ENCODE data around the gene ZNF565. TPM values are rescaled to one million over a fixed set of nuclear protein-coding genes. Genes with fewer than 3 reads are reported as not detected.
A peak's percentile ranks its signal among the peaks of the same experiment; 100 is the strongest.

Gene ZNF565
- total RNA-seq, 8 experiments from 2014 or later: 2.9 to 5.7 (median 4.8) TPM

DNA sequence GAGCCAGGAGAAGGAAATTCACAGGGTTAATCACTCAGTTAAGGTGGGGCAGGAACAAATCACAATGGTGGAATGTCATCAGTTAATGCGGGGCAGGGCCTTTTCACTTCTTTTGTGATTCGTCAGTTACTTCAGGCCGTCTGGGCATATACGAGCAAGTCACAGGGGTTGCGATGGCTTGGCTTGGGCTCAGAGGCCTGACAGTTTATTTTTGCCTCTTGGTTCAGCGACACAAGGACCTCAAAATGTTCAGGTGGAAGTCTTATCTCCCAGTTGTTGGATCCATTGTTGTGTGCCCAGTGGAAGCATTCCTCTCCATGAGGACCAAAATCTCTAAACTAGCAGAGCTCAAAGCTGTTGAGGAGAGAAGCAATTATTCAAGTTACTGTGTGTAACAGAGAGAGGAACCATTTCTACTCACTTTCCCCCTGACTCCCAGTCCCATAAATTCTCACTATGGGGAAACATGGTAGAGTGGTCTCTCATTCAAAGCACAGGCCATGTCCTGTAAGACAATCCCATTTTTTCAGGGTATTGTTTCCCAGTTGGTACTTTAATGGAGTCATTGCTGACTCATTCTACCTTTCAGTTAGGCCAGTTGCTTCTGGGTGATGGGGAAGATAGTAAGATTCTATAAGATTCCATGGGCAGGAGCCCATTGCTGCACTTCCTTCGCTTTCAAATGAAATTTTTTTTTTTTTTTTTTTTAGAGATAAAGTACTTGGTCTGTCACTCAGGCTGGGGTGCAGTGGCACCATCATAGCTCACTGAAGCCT is 53.5 kb downstream of the ZNF565 start:
- ATAC-seq (replicated peaks in 6 of 8): no peak
- Histone ChIP-seq H3K4me1 (replicated peaks in 1 of 2) (no peaks in the 10 kb centered on the region), H3K27ac (no peak overlapping the region), H3K4me3 (no peak overlapping the region)
- WGBS, 10 experiments: 48 to 100% (median 83%) methylated on average over 1 to 5 of the region's 7 CpGs; no CpG with 5 or more reads in 3 of the 10 experiments
- in situ Hi-C loops (cut with MboI; ENCODE audit: low pct_unique_long_range_greater_than_20kb in 2 of 9, low sequenced_read_pairs in 9 of 9, unreplicated experiment in 9 of 9): no loop called here

DNA sequence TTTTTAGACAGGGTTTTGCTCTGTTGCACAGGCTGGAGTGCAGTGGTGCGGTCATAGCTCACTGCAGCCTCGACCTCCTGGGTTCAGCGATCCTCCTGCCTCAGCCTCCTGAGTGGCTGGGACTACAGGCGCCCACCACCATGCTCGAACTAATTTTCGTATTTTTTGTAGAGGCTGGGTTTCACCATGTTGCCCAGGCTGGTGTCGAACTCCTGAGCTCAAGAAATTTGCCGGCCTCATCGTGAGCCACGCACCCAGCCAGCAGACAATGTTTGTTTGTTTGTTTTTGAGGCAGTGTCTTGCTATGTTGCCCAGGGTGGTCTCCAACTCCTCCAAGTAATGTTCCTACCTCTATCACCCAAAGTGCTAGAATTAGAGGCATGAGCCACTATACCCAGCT is 61.3 kb downstream of the ZNF565 start:
- H3K4me1 ChIP-seq (replicated peaks in 1 of 2): no peaks in the 10 kb centered on the region
- in situ Hi-C loops (cut with MboI; ENCODE audit: low pct_unique_long_range_greater_than_20kb in 2 of 9, low sequenced_read_pairs in 9 of 9, unreplicated experiment in 9 of 9): no loop called here

DNA sequence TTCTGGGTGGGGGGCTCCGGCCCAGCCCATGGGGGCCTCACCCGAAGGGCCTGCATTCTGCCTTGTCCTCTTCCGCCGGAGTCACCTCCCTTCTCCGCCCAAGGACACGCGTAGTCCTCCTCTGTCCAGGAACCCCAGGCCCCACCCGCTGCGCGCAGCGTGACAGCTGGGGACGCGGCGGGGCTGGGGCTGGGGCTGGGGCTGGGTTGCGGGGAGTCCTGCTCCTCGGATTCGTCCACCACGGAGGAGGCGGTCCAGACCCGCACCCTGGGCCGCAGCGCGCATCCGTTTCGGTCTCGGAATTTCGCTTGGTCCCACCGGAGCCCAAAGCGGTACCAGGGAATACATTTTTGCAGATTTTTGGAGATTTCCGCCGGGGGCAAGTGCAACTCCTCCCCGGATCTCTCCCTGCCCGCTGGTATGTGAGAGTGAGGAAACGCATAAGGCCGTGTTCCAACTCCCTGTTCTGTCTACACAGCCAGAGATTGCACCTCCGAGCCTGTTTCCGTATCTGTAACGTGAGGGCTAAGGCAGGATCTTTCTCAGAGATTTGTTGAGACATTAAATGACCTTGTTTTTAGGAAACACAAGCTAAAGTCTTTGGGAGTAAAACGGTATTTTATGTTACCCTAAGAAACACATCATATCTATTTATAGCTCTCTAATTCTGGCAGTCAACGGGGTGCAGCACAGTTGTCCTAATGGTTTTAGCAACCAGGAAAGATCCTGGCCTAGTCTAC is 61.9 kb downstream of the ZNF565 start, which contains the start of gene COX7A1:
TSS of gene COX7A1 (minus strand) at position 96 of the 740 bp plus-strand sequence. CDS start at position 56, 40 bp downstream.
- in situ Hi-C loops (cut with MboI; ENCODE audit: low pct_unique_long_range_greater_than_20kb in 2 of 9, low sequenced_read_pairs in 9 of 9, unreplicated experiment in 9 of 9): no loop called here
- no peaks in the 10 kb centered on the region for H3K4me1 ChIP-seq (replicated peaks in 1 of 2)
- no peak within 1 kb of the TSS for H3K4me3 ChIP-seq
- WGBS, 10 experiments: 13 to 100% (median 66%) methylated on average over 1 to 19 of the region's 40 CpGs; no CpG with 5 or more reads in 2 of the 10 experiments
- no peak within 1 kb of the TSS for H3K27ac ChIP-seq
- ATAC-seq (replicated peaks in 6 of 8): peak in 7 of 8 experiments; percentile 17 to 68 (median 36)

More for the DNA sequence above, 61.3 kb downstream of the ZNF565 start:
- 87 to 100% (median 96%) methylated on average over 3 to 8 of the region's 10 CpGs; no CpG with 5 or more reads in 3 of the 10 experiments for WGBS, 10 experiments
- Histone ChIP-seq H3K27ac (no peak overlapping the region), H3K4me3 (no peak overlapping the region)
- ATAC-seq (replicated peaks in 6 of 8): no peak

DNA sequence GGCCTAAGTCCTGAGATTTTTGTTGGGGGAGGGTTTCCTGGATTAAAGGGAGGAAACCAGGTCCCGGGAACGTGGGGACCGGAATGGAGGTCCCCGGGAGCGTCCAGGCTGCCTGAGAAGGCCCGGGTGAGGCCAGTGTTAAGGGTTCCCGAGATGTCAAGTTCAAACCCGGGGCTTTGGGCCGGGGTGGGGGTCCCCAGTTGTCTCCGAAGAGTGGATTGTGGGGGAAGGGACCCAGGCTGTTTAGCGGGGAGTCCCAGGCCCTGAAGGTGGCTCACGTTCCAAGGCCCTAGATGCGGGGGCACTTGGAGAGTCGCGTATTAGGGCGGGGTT is 62.5 kb downstream of the ZNF565 start:
- Histone ChIP-seq H3K4me1 (replicated peaks in 1 of 2) (no peaks in the 10 kb centered on the region), H3K27ac (no peak overlapping the region), H3K4me3 (no peak overlapping the region)
- 93% methylated on average over 3 of the region's 16 CpGs; no CpG with 5 or more reads in 9 of the 10 experiments for WGBS, 10 experiments
- in situ Hi-C loops (cut with MboI; ENCODE audit: low pct_unique_long_range_greater_than_20kb in 2 of 9, low sequenced_read_pairs in 9 of 9, unreplicated experiment in 9 of 9): no loop called here
- peak in 5 of 8 experiments; percentile 1 to 24 (median 9) for ATAC-seq (replicated peaks in 6 of 8)

DNA sequence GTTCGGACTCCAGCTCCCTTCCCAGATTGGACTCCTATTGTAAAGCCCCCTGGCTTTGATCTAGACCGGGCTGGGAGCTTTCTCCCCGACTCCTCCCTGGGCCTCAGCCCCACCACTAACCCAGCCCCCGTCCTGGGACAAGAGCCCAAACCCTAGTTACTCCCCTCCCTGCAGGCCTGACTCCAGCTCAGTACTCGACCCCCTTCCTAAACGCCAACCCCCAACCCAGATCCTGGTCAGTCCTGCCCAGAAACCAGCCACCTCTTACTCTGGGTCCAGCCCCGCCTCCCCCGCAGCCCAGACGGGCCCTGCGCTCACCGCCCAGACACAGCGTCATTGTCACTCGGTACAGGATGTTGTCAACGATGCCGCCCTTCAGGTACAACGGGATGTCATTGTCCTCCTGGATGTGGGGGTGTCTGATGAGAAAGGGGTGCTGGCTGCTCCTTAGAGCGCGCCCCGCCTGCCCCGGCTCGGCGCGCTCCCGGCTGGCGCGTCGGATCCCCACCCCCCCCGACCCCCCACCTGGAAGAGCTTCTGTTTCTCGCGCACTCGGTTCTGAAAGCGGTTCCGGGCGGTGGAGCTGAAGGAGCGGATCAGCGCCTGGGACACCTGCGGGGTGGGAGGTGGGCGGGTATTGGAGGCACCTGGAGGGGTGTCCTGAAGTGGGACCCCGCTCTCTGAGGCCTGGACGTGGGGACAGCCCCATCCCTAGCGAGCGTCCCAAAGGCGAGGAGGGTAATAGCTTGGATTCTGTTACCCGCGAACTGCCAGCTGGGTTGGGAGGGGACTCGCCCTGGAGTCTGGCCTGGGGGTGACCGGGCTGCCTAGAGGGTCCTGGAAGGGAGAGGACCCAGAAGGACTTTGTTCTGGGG is 63.1 kb downstream of the ZNF565 start:
- H3K4me3 ChIP-seq: no peak overlapping the region
- 50 to 100% (median 67%) methylated on average over 1 to 2 of the region's 47 CpGs; no CpG with 5 or more reads in 7 of the 10 experiments for WGBS, 10 experiments
- peak; percentile 11 to 36 (median 25) for ATAC-seq (replicated peaks in 6 of 8)

DNA sequence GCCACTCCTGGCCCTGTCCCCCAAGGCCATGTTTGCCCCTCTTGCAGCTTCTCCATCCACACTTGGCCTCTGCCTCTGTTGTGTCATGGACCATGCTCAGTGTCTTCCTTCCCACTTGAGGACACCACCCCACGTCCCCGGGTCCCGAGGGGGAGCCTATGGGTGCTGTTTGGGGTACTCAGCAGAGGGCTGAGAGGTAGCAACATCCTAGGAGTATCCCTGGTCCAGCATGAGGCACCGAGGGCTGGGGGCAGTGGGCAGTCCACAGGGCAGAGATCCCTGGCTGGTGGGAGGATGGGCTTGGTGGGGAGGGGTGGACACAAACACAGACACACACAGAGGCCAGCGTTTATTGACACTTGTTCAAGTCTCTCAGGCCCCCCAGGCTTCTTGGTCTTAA is 63.9 kb downstream of the ZNF565 start:
- H3K27ac ChIP-seq: no peak overlapping the region
- WGBS, 10 experiments: no CpG with 5 or more reads among the region's 5 CpGs
- H3K4me1 ChIP-seq (replicated peaks in 1 of 2): no peaks in the 10 kb centered on the region
- peak in 4 of 8 experiments; percentile 12 to 34 (median 18) for ATAC-seq (replicated peaks in 6 of 8)
- no peak overlapping the region for H3K4me3 ChIP-seq
- in situ Hi-C loops (cut with MboI; ENCODE audit: low pct_unique_long_range_greater_than_20kb in 2 of 9, low sequenced_read_pairs in 9 of 9, unreplicated experiment in 9 of 9): no loop called here

More for the DNA sequence above, 63.1 kb downstream of the ZNF565 start:
- in situ Hi-C loops (cut with MboI; ENCODE audit: low pct_unique_long_range_greater_than_20kb in 2 of 9, low sequenced_read_pairs in 9 of 9, unreplicated experiment in 9 of 9): no loop called here
- Histone ChIP-seq H3K27ac (no peak overlapping the region), H3K4me1 (replicated peaks in 1 of 2) (no peaks in the 10 kb centered on the region)

DNA sequence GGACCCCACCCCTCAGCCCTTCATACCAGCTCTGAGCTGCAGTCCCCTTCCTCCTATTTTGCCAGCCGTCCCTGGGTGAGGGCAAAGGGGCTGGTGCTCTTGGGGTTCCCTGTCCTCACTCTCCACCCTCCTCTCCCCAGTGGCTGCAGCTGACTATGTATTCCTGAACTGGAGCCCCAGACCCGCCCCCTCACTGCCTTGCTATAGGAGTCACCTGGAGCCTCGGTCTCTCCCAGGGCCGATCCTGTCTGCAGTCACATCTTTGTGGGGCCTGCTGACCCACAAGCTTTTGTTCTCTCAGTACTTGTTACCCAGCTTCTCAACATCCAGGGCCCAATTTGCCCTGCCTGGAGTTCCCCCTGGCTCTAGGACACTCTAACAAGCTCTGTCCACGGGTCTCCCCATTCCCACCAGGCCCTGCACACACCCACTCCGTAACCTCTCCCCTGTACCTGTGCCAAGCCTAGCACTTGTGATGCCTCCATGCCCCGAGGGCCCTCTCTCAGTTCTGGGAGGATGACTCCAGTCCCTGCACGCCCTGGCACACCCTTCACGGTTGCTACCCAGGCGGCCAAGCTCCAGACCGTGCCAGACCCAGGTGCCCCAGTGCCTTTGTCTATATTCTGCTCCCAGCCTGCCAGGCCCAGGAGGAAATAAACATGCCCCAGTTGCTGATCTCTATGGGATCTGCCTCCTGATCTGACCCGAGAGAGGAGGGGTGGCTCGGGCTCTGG is 64.6 kb downstream of the ZNF565 start:
- H3K27ac ChIP-seq: no peak overlapping the region
- peak in 2 of 8 experiments; percentile 4 to 24 for ATAC-seq (replicated peaks in 6 of 8)
- 60 to 100% (median 87%) methylated on average over 1 to 6 of the region's 13 CpGs; no CpG with 5 or more reads in 4 of the 10 experiments for WGBS, 10 experiments
- H3K4me3 ChIP-seq: no peak overlapping the region
- in situ Hi-C loops (cut with MboI; ENCODE audit: low pct_unique_long_range_greater_than_20kb in 2 of 9, low sequenced_read_pairs in 9 of 9, unreplicated experiment in 9 of 9): no loop called here
- H3K4me1 ChIP-seq (replicated peaks in 1 of 2): no peaks in the 10 kb centered on the region

DNA sequence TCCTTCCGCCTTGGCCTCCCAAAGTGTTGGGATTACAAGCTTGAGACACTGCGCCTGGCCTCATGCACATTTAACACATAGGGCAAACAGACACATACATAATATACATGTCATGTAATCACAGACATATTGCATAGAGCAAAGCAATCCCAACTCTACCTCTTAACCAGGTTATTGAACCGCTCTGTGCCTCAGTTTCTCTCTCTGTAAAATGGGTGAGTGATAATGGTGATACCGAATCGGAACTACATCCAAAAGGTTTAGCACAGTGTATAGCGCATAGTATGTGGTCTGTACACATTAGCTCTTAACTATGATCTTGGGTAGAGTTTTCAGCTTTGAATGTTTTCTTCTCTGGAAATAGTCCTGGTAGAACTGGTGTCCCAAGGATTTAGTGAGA is 69.8 kb downstream of the ZNF565 start:
- no peak for ATAC-seq (replicated peaks in 6 of 8)
- in situ Hi-C loops (cut with MboI; ENCODE audit: low pct_unique_long_range_greater_than_20kb in 2 of 9, low sequenced_read_pairs in 9 of 9, unreplicated experiment in 9 of 9): no loop called here
- Histone ChIP-seq H3K4me1 (replicated peaks in 1 of 2) (peaks cover 5 to 6% of the 10 kb centered on the region in 2 donors), H3K27ac (no peak overlapping the region), H3K4me3 (no peak overlapping the region)
- 85 to 100% (median 95%) methylated on average over 3 to 6 of the region's 6 CpGs; no CpG with 5 or more reads in 4 of the 10 experiments for WGBS, 10 experiments

DNA sequence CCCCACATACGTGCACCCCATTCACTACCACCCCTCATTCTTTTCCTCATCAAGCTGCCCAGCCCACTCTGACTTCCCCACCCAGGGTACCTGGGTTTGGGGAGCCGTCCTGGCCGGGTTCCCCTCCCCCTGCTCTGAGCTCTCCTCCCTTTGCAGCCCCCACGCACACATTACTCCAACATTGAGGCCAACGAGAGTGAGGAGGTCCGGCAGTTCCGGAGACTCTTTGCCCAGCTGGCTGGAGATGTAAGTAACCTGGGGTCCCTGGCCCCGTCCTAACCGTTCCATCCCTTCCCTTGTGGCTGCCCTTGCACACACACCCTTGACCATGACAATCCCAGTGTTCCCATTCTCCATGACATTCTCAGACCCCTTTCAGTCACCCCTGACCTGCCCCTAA is 72.0 kb downstream of the ZNF565 start:
- Histone ChIP-seq H3K4me1 (replicated peaks in 1 of 2) (peaks cover 5 to 6% of the 10 kb centered on the region in 2 donors), H3K27ac (no peak overlapping the region), H3K4me3 (no peak overlapping the region)
- in situ Hi-C loops (cut with MboI; ENCODE audit: low pct_unique_long_range_greater_than_20kb in 2 of 9, low sequenced_read_pairs in 9 of 9, unreplicated experiment in 9 of 9): no loop called here
- ATAC-seq (replicated peaks in 6 of 8): no peak
- 0 to 100% (median 100%) methylated on average over 1 to 3 of the region's 9 CpGs; no CpG with 5 or more reads in 5 of the 10 experiments for WGBS, 10 experiments

DNA sequence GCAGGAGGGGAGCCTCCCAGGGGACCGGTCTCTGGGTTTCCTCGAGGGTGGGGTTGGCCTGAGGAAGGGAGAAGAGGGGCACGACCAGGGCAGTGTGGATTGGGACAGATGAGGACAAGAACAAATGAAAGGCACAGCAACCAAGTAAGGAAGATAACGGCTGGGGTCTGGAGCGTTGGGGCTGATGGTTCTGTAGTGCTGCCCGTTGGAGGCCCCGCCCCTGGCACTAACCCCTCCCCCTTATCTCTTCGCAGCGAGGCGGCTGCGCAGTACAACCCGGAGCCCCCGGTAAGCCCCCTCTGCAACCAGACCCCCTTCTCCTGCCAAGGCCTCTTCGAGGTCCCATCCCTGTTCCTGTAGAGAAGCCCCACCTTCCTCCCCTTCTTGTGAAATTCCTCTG is 72.4 kb downstream of the ZNF565 start:
- H3K4me3 ChIP-seq: no peak overlapping the region
- no peak for ATAC-seq (replicated peaks in 6 of 8)
- no peak overlapping the region for H3K27ac ChIP-seq
- peaks cover 5 to 6% of the 10 kb centered on the region in 2 donors for H3K4me1 ChIP-seq (replicated peaks in 1 of 2)
- WGBS, 10 experiments: 60% methylated on average over 1 of the region's 14 CpGs; no CpG with 5 or more reads in 9 of the 10 experiments
- in situ Hi-C loops (cut with MboI; ENCODE audit: low pct_unique_long_range_greater_than_20kb in 2 of 9, low sequenced_read_pairs in 9 of 9, unreplicated experiment in 9 of 9): no loop called here

DNA sequence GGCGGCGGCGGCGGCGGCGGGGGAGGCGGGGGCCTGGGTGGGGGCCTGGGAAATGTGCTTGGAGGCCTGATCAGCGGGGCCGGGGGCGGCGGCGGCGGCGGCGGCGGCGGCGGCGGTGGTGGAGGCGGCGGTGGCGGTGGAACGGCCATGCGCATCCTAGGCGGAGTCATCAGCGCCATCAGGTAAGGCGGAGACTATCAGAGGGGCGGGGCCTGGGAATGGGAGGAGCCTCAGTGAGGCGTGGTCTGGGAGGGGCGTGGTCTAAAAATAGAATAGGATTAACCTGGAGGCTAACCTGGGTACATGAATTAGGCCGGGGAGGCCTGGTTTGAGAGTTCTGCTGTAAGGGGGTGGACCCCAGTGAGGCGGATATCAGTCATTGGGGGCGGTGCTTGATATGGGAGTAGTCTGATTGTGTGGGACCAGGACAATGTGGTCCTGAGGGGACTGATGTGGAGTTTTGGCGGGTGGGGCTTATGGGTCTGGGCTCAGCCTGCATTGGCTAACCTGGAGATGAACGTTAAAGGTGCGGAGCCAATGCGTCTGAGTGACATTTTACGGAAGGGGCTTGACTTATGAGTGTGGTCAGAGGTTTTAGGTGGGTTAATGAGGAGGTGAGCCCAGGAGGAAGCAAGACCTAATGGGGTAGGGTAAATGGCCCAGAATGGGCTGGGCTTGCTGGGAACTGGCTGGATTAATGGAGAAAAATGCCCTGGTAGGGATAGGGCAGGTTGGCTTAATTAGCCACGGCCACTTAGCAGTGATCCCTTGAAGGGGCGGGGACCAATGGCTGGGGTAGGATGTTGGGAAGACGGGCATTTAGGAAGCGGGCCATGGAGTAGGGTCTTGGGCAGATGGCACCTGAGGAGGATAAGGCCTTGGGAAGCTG is 73.2 kb downstream of the ZNF565 start:
- ATAC-seq (replicated peaks in 6 of 8): peak; percentile 9 to 57 (median 34)
- WGBS, 10 experiments: 60 to 100% (median 89%) methylated on average over 1 to 4 of the region's 42 CpGs; no CpG with 5 or more reads in 5 of the 10 experiments
- in situ Hi-C loops (cut with MboI; ENCODE audit: low pct_unique_long_range_greater_than_20kb in 2 of 9, low sequenced_read_pairs in 9 of 9, unreplicated experiment in 9 of 9): no loop called here
- Histone ChIP-seq H3K4me3 (peak overlapping the region; percentile 69 to 99 (median 86)), H3K4me1 (replicated peaks in 1 of 2) (peaks cover 5 to 6% of the 10 kb centered on the region in 2 donors), H3K27ac (peak overlapping the region; percentile 81 to 84)

Data from motor neuron (in vitro differentiated cells).